IMR-90 (cell line): ENCODE data around the gene DHRS7B. TPM values are rescaled to one million over a fixed set of nuclear protein-coding genes. Genes with fewer than 3 reads are reported as not detected.

Experiments
- ATAC-seq: fragments of 200-7000 bp; cut with Tn5 transposase; 2 replicates; pipeline ENCODE4 v1.9.1; 2020; ENCODE audit warnings: low read depth, mild to moderate bottlenecking, moderate library complexity
- BruUV-seq: library from RNA; stranded (reverse); fragments of 400-500 nt; replicated peaks from 2 replicates; lab custom pipeline; 2021; lab: Mats Ljungman, UMichigan
- CTCF ChIA-PET: fragments of 300-600 bp; formaldehyde crosslinking; extraction: SDS; loops from one replicate; lab custom pipeline; 2021; ENCODE audit warnings: antibody characterized with exemption; lab: Yijun Ruan, JAX
- POLR2A ChIA-PET: fragments of 300-600 bp; sonication (Branson Sonifier 250); formaldehyde crosslinking; loops from one replicate; lab custom pipeline; 2022; ENCODE audit warnings: antibody characterized with exemption; ENCODE audit not compliant: unreplicated experiment; lab: Charles Lee
- DNase-seq: peaks from one replicate; pipeline ENCODE4 v3.0.0; 2013
- H2AFZ ChIP-seq: replicated peaks from 2 replicates; pipeline ENCODE3; 2013; ENCODE audit warnings: low read length, mild to moderate bottlenecking; ENCODE audit not compliant: poor library complexity
- H2AK5ac ChIP-seq: 2 replicates; pipeline ENCODE4 v1.6.1; 2013; ENCODE audit warnings: low read depth, low read length, inconsistent platforms
- H2AK9ac ChIP-seq: replicated peaks from 2 replicates; pipeline ENCODE3; 2013; ENCODE audit warnings: mild to moderate bottlenecking, low read depth, low read length, moderate library complexity; ENCODE audit not compliant: poor library complexity
- H2BK120ac ChIP-seq: 2 replicates; pipeline ENCODE4 v1.6.1; 2013; ENCODE audit warnings: low read depth, low read length, inconsistent platforms
- H2BK15ac ChIP-seq: 3 replicates; pipeline ENCODE4 v1.6.1; 2013; ENCODE audit warnings: low read depth, low read length, inconsistent platforms
- H2BK20ac ChIP-seq: 2 replicates; pipeline ENCODE4 v1.6.1; 2013; ENCODE audit warnings: low read depth, mild to moderate bottlenecking, inconsistent platforms, low read length, moderate library complexity
- H2BK5ac ChIP-seq: 2 replicates; pipeline ENCODE4 v1.6.1; 2013; ENCODE audit warnings: mild to moderate bottlenecking, low read depth, low read length, inconsistent platforms; ENCODE audit not compliant: poor library complexity, severe bottlenecking
- H3K14ac ChIP-seq: replicated peaks from 2 replicates; pipeline ENCODE4 v1.6.1; 2013; ENCODE audit warnings: low read depth, low read length, inconsistent platforms
- H3K18ac ChIP-seq: 2 replicates; pipeline ENCODE4 v1.6.1; 2013; ENCODE audit warnings: low read depth, low read length, control low read depth
- H3K23ac ChIP-seq: 2 replicates; pipeline ENCODE4 v1.6.1; 2013; ENCODE audit warnings: low read depth, low read length, inconsistent platforms
- H3K27ac ChIP-seq: 2 replicates; pipeline ENCODE4 v1.5.1; 2013; ENCODE audit warnings: mild to moderate bottlenecking, control low read depth, low read length; ENCODE audit not compliant: insufficient read depth
- H3K27me3 ChIP-seq: 2 replicates; pipeline ENCODE4 v1.6.1; 2013; ENCODE audit warnings: low read length; ENCODE audit not compliant: control insufficient read depth, insufficient read depth
- H3K36me3 ChIP-seq: 2 replicates; pipeline ENCODE4 v1.6.1; 2013; ENCODE audit warnings: low read length, mixed read lengths; ENCODE audit not compliant: control insufficient read depth, insufficient read depth
- H3K4ac ChIP-seq: 2 replicates; pipeline ENCODE4 v1.6.1; 2013; ENCODE audit warnings: low read depth, low read length, inconsistent platforms
- H3K4me1 ChIP-seq: 2 replicates; pipeline ENCODE4 v1.6.1; 2013; ENCODE audit warnings: low read length, mixed read lengths; ENCODE audit not compliant: control insufficient read depth, insufficient read depth
- H3K4me2 ChIP-seq: 2 replicates; pipeline ENCODE4 v1.6.1; 2013; ENCODE audit warnings: low read depth, mild to moderate bottlenecking, control low read depth, low read length, moderate library complexity
- H3K4me3 ChIP-seq: 2 replicates; pipeline ENCODE4 v1.5.1; 2013; ENCODE audit warnings: low read depth, mild to moderate bottlenecking, control low read depth, low read length, moderate library complexity; ENCODE audit not compliant: insufficient read depth
- H3K56ac ChIP-seq: 2 replicates; pipeline ENCODE4 v1.6.1; 2013; ENCODE audit warnings: low read length, inconsistent platforms; ENCODE audit not compliant: insufficient read depth; ENCODE audit errors: extremely low read depth
- H3K79me1 ChIP-seq, 2 experiments: 2 replicates each; pipeline ENCODE4 v1.6.1; 2013; ENCODE audit warnings: low read length in 2 of 2, inconsistent platforms in 1 of 2, low read depth in 1 of 2
- H3K9ac ChIP-seq: 2 replicates; pipeline ENCODE4 v1.6.1; 2013; ENCODE audit warnings: low read depth, low read length, control low read depth
- H3K9me1 ChIP-seq: 2 replicates; pipeline ENCODE4 v1.6.1; 2013; ENCODE audit warnings: low read length, inconsistent platforms; ENCODE audit not compliant: insufficient read depth
- H3K9me3 ChIP-seq: 2 replicates; pipeline ENCODE4 v1.6.1; 2013; ENCODE audit warnings: low read length; ENCODE audit not compliant: control insufficient read depth, insufficient read depth
- H4K20me1 ChIP-seq: 2 replicates; pipeline ENCODE4 v1.6.1; 2013; ENCODE audit warnings: low read length, inconsistent platforms; ENCODE audit not compliant: insufficient read depth
- H4K5ac ChIP-seq: 2 replicates; pipeline ENCODE4 v1.6.1; 2013; ENCODE audit warnings: mild to moderate bottlenecking, low read depth, low read length, control low read depth
- H4K8ac ChIP-seq, 2 experiments: 2 replicates each; pipeline ENCODE4 v1.6.1; 2013; ENCODE audit warnings: low read depth in 2 of 2, low read length in 2 of 2, control low read depth in 1 of 2, inconsistent platforms in 1 of 2
- H4K91ac ChIP-seq: 2 replicates; pipeline ENCODE4 v1.6.1; 2013; ENCODE audit warnings: low read depth, low read length, inconsistent platforms; ENCODE audit not compliant: insufficient read depth
- BHLHE40 ChIP-seq: fragments of 150-350 bp; IDR thresholded peaks from 2 replicates; pipeline ENCODE4 v1.6.1; 2016; ENCODE audit warnings: mild to moderate bottlenecking, low read depth, low read length
- CEBPB ChIP-seq: IDR thresholded peaks from 2 replicates; pipeline ENCODE4 v1.6.1; 2012; ENCODE audit warnings: low read depth, low read length, improper control_type of control experiment
- CHD1 ChIP-seq: IDR thresholded peaks from 2 replicates; pipeline ENCODE4 v1.6.1; 2012; ENCODE audit warnings: low read depth, low read length, improper control_type of control experiment
- FOS ChIP-seq: fragments of 150-350 bp; IDR thresholded peaks from 2 replicates; pipeline ENCODE4 v1.6.1; 2016; ENCODE audit warnings: low read depth, low read length
- MAFK ChIP-seq: IDR thresholded peaks from 2 replicates; pipeline ENCODE4 v1.6.1; 2012; ENCODE audit warnings: low read depth, low read length, improper control_type of control experiment
- MAZ ChIP-seq: IDR thresholded peaks from 2 replicates; pipeline ENCODE4 v1.6.1; 2012; ENCODE audit warnings: low read depth, mild to moderate bottlenecking, low read length, improper control_type of control experiment, moderate library complexity, borderline replicate concordance
- MXI1 ChIP-seq: IDR thresholded peaks from 2 replicates; pipeline ENCODE4 v1.6.1; 2012; ENCODE audit warnings: low read depth, mild to moderate bottlenecking, low read length, moderate library complexity, borderline replicate concordance
- NFE2L2 ChIP-seq: fragments of 150-350 bp; IDR thresholded peaks from 2 replicates; pipeline ENCODE4 v1.6.1; 2016; ENCODE audit warnings: low read depth, mild to moderate bottlenecking, low read length
- POLR2A ChIP-seq: IDR thresholded peaks from 2 replicates; pipeline ENCODE4 v1.6.1; 2012; ENCODE audit warnings: mild to moderate bottlenecking, low read depth, low read length
- RAD21 ChIP-seq: IDR thresholded peaks from 2 replicates; pipeline ENCODE4 v1.6.1; 2012; ENCODE audit warnings: low read length, improper control_type of control experiment
- RCOR1 ChIP-seq: IDR thresholded peaks from 2 replicates; pipeline ENCODE4 v1.6.1; 2012; ENCODE audit warnings: mild to moderate bottlenecking, low read length, improper control_type of control experiment; ENCODE audit not compliant: insufficient replicate concordance
- RFX5 ChIP-seq: IDR thresholded peaks from 2 replicates; pipeline ENCODE4 v1.8.0; 2012; ENCODE audit warnings: low read depth, mild to moderate bottlenecking, low read length, moderate library complexity
- SMC3 ChIP-seq: fragments of 150-350 bp; IDR thresholded peaks from 2 replicates; pipeline ENCODE4 v1.6.1; 2016; ENCODE audit warnings: low read depth, mild to moderate bottlenecking, antibody characterized with exemption, low read length, moderate library complexity
- WGBS, 2 experiments: methylation state at CpG; one replicate each; pipeline versions ENCODE4 v1.1.5 to v1.1.7; 2013; ENCODE audit warnings: missing lambda C conversion rate in 2 of 2; ENCODE audit not compliant: insufficient read length in 1 of 2; ENCODE audit errors: extremely low coverage in 2 of 2; 5-methylcytosine and 5-hydroxymethylcytosine counted together
- dilution Hi-C: fragments of 300-500 bp; cut with HindIII; formaldehyde crosslinking; loops from one replicate; pipeline ENCODE4 v1.14.3; 2018; ENCODE audit warnings: low sequenced_read_pairs; ENCODE audit not compliant: unreplicated experiment
- in situ Hi-C: fragments of 300-500 bp; cut with MboI; formaldehyde crosslinking; loops from 3 replicates; pipeline ENCODE4 v1.14.3; 2019; ENCODE audit warnings: low sequenced_read_pairs, inconsistent platforms, mixed read lengths
- intact Hi-C: fragments of 100-400 bp; cut with micrococcal nuclease; formaldehyde crosslinking; loops from 2 replicates; pipeline ENCODE4 v1.10.0; 2022
- polyA plus RNA-seq, 3 experiments: library from polyadenylated mRNA; depleted of rRNA; stranded (reverse); fragments of >200 nt; gene quantifications; 2 replicates each; pipeline ENCODE4 v1.2.3, GENCODE V29; 2012; ENCODE audit warnings: low replicate concordance in 1 of 3
- total RNA-seq: library from RNA; depleted of rRNA; stranded (reverse); fragments of >200 nt; gene quantifications from 2 replicates; pipeline ENCODE4 v1.2.3, GENCODE V29; 2012
- TF ChIP-seq, protein P1 (sequence below): fragments of 150-350 bp; IDR thresholded peaks from 2 replicates; pipeline ENCODE4 v1.6.1; 2016; ENCODE audit warnings: low read depth, mild to moderate bottlenecking, low read length, moderate library complexity, borderline replicate concordance
- TF ChIP-seq, protein P2 (sequence below): fragments of 150-350 bp; IDR thresholded peaks from 2 replicates; pipeline ENCODE4 v1.6.1; 2017; ENCODE audit warnings: mild to moderate bottlenecking, antibody characterized with exemption, low read length, low read depth
- TF ChIP-seq, protein P3 (sequence below): conservative IDR thresholded peaks from 2 replicates; pipeline ENCODE4 v1.5.1; 2012; ENCODE audit warnings: mild to moderate bottlenecking, low read depth, low read length, improper control_type of control experiment

Gene DHRS7B
- total and polyA plus RNA-seq, 2 of the 4 experiments (the other 2 are of a cell fraction), result 24.4 to 34.4 TPM

DNA sequence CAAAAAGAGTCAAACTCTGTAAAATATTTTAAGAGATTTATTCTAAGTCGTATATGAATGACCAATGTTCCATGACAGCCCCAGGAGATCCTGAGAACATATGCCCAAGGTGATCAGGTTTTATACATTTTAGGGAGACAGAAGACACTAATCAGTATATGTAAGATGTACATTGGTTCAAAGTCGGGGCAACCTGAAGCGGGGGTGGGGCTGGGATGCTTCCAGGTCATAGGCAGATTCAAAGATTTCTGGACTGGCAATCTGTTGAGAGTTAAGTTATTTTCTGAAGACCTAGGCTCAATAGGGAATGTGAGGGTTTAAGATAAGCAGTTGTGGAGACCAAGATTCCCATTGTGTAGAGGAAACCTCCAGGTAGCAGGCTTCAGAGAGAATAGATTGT, 20.4 kb upstream of the DHRS7B start:
- no peaks in the 10 kb centered on the region for H3K9me3 ChIP-seq
- H3K4me3 ChIP-seq, result no peak overlapping the region
- no peak overlapping the region for H3K9ac ChIP-seq
- no peak overlapping the region for H2BK120ac ChIP-seq
- no peak overlapping the region for H2BK5ac ChIP-seq
- no peaks in the 10 kb centered on the region for H3K4me1 ChIP-seq
- H4K91ac ChIP-seq, result no peak overlapping the region
- H3K27me3 ChIP-seq, result peaks cover 4% of the 10 kb centered on the region
- dilution Hi-C loops (no loop called here), intact Hi-C loops (no loop called here), in situ Hi-C loops (no loop called here)
- no peak for DNase-seq
- no peak overlapping the region for H4K8ac ChIP-seq
- no peak overlapping the region for H2AK5ac ChIP-seq
- WGBS, 2 experiments, result no CpG with 5 or more reads among the region's 3 CpGs
- H3K14ac ChIP-seq, result no peak overlapping the region
- H2AFZ ChIP-seq, result no peak overlapping the region
- no peaks in the 10 kb centered on the region for H3K79me1 ChIP-seq
- H3K9me1 ChIP-seq, result no peaks in the 10 kb centered on the region
- CTCF ChIA-PET, result no interaction called here
- POLR2A ChIA-PET, result no interaction called here
- no peak overlapping the region for H3K27ac ChIP-seq
- BruUV-seq, result no TSS peak
- no peak overlapping the region for H3K4me2 ChIP-seq
- no peaks in the 10 kb centered on the region for H3K36me3 ChIP-seq
- H2BK20ac ChIP-seq, result no peak overlapping the region
- no peak overlapping the region for H3K18ac ChIP-seq
- H2AK9ac ChIP-seq, result no peak overlapping the region
- H2BK15ac ChIP-seq, result no peak overlapping the region
- H3K56ac ChIP-seq, result no peak overlapping the region
- TF ChIP-seq CEBPB, result no peak
- no peak for TF ChIP-seq BHLHE40
- TF ChIP-seq, protein P1, sequence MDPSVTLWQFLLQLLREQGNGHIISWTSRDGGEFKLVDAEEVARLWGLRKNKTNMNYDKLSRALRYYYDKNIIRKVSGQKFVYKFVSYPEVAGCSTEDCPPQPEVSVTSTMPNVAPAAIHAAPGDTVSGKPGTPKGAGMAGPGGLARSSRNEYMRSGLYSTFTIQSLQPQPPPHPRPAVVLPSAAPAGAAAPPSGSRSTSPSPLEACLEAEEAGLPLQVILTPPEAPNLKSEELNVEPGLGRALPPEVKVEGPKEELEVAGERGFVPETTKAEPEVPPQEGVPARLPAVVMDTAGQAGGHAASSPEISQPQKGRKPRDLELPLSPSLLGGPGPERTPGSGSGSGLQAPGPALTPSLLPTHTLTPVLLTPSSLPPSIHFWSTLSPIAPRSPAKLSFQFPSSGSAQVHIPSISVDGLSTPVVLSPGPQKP, result no peak
- TF ChIP-seq MAFK, result no peak
- TF ChIP-seq CHD1, result no peak
- TF ChIP-seq MAZ, result no peak
- no peak for TF ChIP-seq POLR2A
- TF ChIP-seq SMC3, result no peak
- TF ChIP-seq, protein P2, sequence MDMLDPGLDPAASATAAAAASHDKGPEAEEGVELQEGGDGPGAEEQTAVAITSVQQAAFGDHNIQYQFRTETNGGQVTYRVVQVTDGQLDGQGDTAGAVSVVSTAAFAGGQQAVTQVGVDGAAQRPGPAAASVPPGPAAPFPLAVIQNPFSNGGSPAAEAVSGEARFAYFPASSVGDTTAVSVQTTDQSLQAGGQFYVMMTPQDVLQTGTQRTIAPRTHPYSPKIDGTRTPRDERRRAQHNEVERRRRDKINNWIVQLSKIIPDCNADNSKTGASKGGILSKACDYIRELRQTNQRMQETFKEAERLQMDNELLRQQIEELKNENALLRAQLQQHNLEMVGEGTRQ, result no peak
- no peak for TF ChIP-seq FOS
- TF ChIP-seq NFE2L2, result no peak
- no peak for TF ChIP-seq RFX5
- TF ChIP-seq, protein P3, sequence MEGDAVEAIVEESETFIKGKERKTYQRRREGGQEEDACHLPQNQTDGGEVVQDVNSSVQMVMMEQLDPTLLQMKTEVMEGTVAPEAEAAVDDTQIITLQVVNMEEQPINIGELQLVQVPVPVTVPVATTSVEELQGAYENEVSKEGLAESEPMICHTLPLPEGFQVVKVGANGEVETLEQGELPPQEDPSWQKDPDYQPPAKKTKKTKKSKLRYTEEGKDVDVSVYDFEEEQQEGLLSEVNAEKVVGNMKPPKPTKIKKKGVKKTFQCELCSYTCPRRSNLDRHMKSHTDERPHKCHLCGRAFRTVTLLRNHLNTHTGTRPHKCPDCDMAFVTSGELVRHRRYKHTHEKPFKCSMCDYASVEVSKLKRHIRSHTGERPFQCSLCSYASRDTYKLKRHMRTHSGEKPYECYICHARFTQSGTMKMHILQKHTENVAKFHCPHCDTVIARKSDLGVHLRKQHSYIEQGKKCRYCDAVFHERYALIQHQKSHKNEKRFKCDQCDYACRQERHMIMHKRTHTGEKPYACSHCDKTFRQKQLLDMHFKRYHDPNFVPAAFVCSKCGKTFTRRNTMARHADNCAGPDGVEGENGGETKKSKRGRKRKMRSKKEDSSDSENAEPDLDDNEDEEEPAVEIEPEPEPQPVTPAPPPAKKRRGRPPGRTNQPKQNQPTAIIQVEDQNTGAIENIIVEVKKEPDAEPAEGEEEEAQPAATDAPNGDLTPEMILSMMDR, result no peak
- no peak for TF ChIP-seq MXI1
- no peak for TF ChIP-seq RAD21
- no peak for TF ChIP-seq RCOR1
- no peak overlapping the region for H4K5ac ChIP-seq
- no peak overlapping the region for H3K23ac ChIP-seq
- no peak overlapping the region for H3K4ac ChIP-seq
- ATAC-seq, result no peak
- no peaks in the 10 kb centered on the region for H4K20me1 ChIP-seq
